Thyroid gland (tissue), 4 donors: ENCODE measurements around the gene GLCCI1.

Experiments used
- CTCF ChIP-seq, 6 experiments: fragments of 200-600 bp in 3 of 6; fragments of 450-650 bp in 3 of 6; sonication (generic) in 3 of 6; IDR thresholded peaks; one replicate each; pipeline ENCODE4 v1.5.1; 2016 to 2019; ENCODE audit warnings: antibody characterized with exemption in 6 of 6, mild to moderate bottlenecking in 2 of 6, inconsistent platforms in 1 of 6, moderate library complexity in 1 of 6
- POLR2A ChIP-seq, 2 donors: fragments of 450-650 bp; IDR thresholded peaks; one replicate each; pipeline ENCODE4 v1.6.1; 2017; ENCODE audit warnings: antibody characterized with exemption in 2 of 2, mild to moderate bottlenecking in 2 of 2, moderate library complexity in 1 of 2

- TF ChIP-seq POLR2A (IDR thresholded peaks at IDR 0.05) (no peak), CTCF (IDR thresholded peaks at IDR 0.05) (no peak)
These were observed 3.9 kb upstream of the GLCCI1 start for GRCh38 chr7:7964691-7965090.
